ENCODE results near the gene UGT1A3. TPM values are rescaled to one million over a fixed set of nuclear protein-coding genes. Genes with fewer than 3 reads are reported as not detected.

UGT1A3 gene
- total RNA-seq, 5 donors from 2014 or later (not counting 1 experiment from before 2014, with no cell fraction given), result not detected

DNA sequence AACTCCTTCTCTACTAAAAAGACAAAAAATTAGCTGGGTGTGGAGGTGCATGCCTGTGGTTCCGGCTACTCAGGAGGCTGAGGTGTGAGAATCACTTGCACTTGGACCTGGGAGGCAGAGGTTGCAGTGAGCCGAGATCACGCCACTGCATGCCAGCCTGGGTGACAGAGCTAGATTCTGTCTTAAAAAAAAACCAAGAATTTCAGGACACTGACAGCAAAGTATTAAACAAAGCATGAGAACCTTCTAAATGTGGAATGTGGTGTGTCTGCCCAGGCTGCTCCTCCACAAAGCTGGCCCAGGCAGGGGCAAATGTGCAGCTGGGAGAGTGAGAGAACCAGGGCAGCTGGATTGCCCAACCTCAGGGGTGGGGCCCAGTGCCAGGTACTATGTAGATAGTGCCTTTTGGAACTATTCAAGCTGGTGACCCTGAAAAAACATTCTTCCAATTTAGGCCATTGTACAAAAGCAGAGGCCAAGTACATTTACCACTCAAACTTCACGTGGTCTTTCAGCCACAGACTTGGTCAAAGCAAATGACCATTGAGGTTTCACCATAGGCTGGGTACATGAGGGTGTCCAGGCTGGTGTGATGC lies 22.8 kb upstream of the UGT1A3 start:
- ChIA-PET CTCF (no interaction called here), POLR2A (no interaction called here)
- Histone ChIP-seq H3K27ac (ENCODE audit: low read length) (no peak overlapping the region), H3K27me3 (replicated peaks in 1 of 2; ENCODE audit: control insufficient read depth in 2 of 2, extremely low read depth in 1 of 2, insufficient read depth in 2 of 2, low read length in 1 of 2) (peaks cover 0 to 20% of the 10 kb centered on the region in 2 experiments), H3K4me3 (ENCODE audit: control insufficient read depth in 1 of 2, extremely low read depth in 1 of 2, low read length in 1 of 2) (no peak overlapping the region), H3K9me3 (no peaks in the 10 kb centered on the region), H3K36me3 (ENCODE audit: control insufficient read depth in 2 of 2, extremely low read depth in 1 of 2, insufficient read depth in 1 of 2, low read length in 1 of 2) (no peaks in the 10 kb centered on the region), H3K4me1 (ENCODE audit: control insufficient read depth in 1 of 2, extremely low read depth in 1 of 2, insufficient read depth in 2 of 2, low read length in 2 of 2) (no peaks in the 10 kb centered on the region)
- Mint-ChIP-seq H3K27ac (no peak overlapping the region), H3K27me3 (peaks cover 6 to 24% of the 10 kb centered on the region in 2 donors), H3K9me3 (peaks cover 0 to 6% (median 0%) of the 10 kb centered on the region in 3 donors), H3K4me3 (no peak overlapping the region), H3K4me1 (no peaks in the 10 kb centered on the region), H3K36me3 (no peaks in the 10 kb centered on the region)
- ATAC-seq (replicated peaks in 1 of 4) (no peak), DNase-seq (no peak)
- 50% methylated on average over 2 of the region's 4 CpGs for WGBS (ENCODE audit: insufficient coverage)

DNA sequence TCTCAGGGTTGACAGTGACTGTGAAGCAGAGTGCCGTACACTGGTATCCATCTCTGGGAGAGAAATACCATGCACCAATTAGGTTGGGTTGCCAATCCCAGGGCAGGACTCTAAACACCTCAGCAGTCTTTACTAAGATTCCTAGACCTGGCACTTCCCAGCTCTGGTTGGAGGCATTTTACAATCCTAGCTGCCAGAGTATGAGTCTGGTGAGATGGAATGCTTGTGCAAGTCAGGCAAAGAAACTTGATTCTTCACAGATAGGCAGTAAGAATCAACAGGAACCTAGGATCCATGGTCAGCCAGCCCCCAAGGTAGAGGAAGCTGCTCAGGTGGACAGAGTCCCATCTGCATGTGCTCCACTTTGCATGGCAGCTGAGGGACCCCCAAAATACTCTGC lies 22.1 kb upstream of the UGT1A3 start:
- no peaks in the 10 kb centered on the region for H3K36me3 ChIP-seq (ENCODE audit: control insufficient read depth in 2 of 2, extremely low read depth in 1 of 2, insufficient read depth in 1 of 2, low read length in 1 of 2)
- ChIA-PET POLR2A (no interaction called here), CTCF (no interaction called here)
- H3K4me3 ChIP-seq (ENCODE audit: control insufficient read depth in 1 of 2, extremely low read depth in 1 of 2, low read length in 1 of 2), result no peak overlapping the region
- Mint-ChIP-seq H3K9me3 (peaks cover 0 to 6% (median 0%) of the 10 kb centered on the region in 3 donors), H3K4me1 (no peaks in the 10 kb centered on the region), H3K27ac (no peak overlapping the region), H3K36me3 (no peaks in the 10 kb centered on the region), H3K4me3 (no peak overlapping the region), H3K27me3 (peaks cover 12 to 29% of the 10 kb centered on the region in 2 donors)
- peaks cover 0 to 27% of the 10 kb centered on the region in 2 experiments for H3K27me3 ChIP-seq (replicated peaks in 1 of 2; ENCODE audit: control insufficient read depth in 2 of 2, extremely low read depth in 1 of 2, insufficient read depth in 2 of 2, low read length in 1 of 2)
- H3K27ac ChIP-seq (ENCODE audit: low read length), result no peak overlapping the region
- DNase-seq (no peak), ATAC-seq (replicated peaks in 1 of 4) (no peak)
- H3K4me1 ChIP-seq (ENCODE audit: control insufficient read depth in 1 of 2, extremely low read depth in 1 of 2, insufficient read depth in 2 of 2, low read length in 2 of 2), result no peaks in the 10 kb centered on the region
- 86% methylated on average over 1 of the region's 1 CpG for WGBS (ENCODE audit: insufficient coverage)
- H3K9me3 ChIP-seq, result no peaks in the 10 kb centered on the region

DNA sequence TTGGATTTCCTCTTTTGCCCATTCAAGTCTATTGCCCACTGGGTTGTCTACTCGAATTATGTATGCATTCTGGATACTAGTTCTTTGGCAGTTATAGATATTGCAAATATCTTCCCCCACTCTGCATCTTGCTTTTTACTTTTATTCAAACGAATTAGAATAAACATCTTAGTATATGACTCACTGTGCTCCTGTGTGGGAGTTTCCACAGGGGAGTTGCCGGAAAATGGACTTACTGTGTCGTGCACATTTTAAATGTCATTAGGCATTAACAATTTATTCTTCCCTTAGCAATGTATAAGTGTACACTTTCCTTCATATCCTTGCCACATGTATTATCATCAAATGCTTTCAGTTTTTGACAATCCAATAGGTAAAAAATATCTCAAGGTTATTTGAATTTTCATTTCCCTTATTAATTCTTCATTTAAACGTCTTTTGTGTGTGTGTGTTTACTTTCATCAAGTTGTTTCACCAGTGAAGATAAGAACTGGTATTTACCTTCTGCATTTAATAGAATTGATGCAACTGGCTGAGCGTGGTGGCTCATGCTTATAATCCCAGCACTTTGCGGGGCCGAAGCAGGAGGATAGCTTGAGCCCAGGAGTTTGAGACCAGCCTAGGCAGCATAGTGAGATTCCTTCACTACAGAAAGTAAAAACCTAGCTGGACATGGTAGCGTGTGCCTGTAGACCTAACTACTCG lies 20.8 kb upstream of the UGT1A3 start:
- no peak overlapping the region for H3K4me3 ChIP-seq (ENCODE audit: control insufficient read depth in 1 of 2, extremely low read depth in 1 of 2, low read length in 1 of 2)
- Mint-ChIP-seq H3K27ac (no peak overlapping the region), H3K36me3 (no peaks in the 10 kb centered on the region), H3K4me3 (no peak overlapping the region), H3K27me3 (peaks cover 17 to 35% of the 10 kb centered on the region in 2 donors), H3K4me1 (no peaks in the 10 kb centered on the region), H3K9me3 (peaks cover 0 to 6% (median 0%) of the 10 kb centered on the region in 3 donors)
- no peaks in the 10 kb centered on the region for H3K4me1 ChIP-seq (ENCODE audit: control insufficient read depth in 1 of 2, extremely low read depth in 1 of 2, insufficient read depth in 2 of 2, low read length in 2 of 2)
- ATAC-seq (replicated peaks in 1 of 4), result no peak
- no CpG with 5 or more reads among the region's 10 CpGs for WGBS (ENCODE audit: insufficient coverage)
- H3K9me3 ChIP-seq, result no peaks in the 10 kb centered on the region
- H3K36me3 ChIP-seq (ENCODE audit: control insufficient read depth in 2 of 2, extremely low read depth in 1 of 2, insufficient read depth in 1 of 2, low read length in 1 of 2), result no peaks in the 10 kb centered on the region
- POLR2A ChIA-PET, result no interaction called here
- CTCF ChIA-PET, result no interaction called here
- H3K27ac ChIP-seq (ENCODE audit: low read length), result no peak overlapping the region
- peaks cover 0 to 27% of the 10 kb centered on the region in 2 experiments for H3K27me3 ChIP-seq (replicated peaks in 1 of 2; ENCODE audit: control insufficient read depth in 2 of 2, extremely low read depth in 1 of 2, insufficient read depth in 2 of 2, low read length in 1 of 2)
- DNase-seq, result no peak

DNA sequence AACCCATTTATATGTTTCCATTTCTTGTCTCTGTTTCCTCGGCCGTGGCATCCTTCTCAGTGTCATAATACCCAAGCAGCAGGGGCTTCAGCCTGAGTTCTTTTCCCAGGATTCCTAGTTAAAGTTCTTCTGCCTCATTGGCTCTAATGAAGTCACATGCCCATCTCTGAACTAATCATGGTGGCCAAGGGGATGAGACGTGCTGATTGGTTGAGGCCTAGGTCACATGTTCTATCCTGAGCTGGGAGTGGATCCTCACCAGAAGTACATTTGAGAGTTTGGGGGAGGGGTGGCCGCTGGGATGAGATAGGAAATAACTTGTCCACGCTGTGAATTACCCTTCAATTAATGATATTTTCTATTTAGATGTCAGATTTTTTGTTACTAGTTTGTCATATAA lies 19.9 kb upstream of the UGT1A3 start:
- DNase-seq (no peak), ATAC-seq (replicated peaks in 1 of 4) (no peak)
- Mint-ChIP-seq H3K9me3 (peaks cover 0 to 4% (median 0%) of the 10 kb centered on the region in 3 donors), H3K4me3 (no peak overlapping the region), H3K27ac (no peak overlapping the region), H3K27me3 (peaks cover 24 to 42% of the 10 kb centered on the region in 2 donors), H3K4me1 (no peaks in the 10 kb centered on the region), H3K36me3 (no peaks in the 10 kb centered on the region)
- no CpG with 5 or more reads among the region's 5 CpGs for WGBS (ENCODE audit: insufficient coverage)
- no peak overlapping the region for H3K27ac ChIP-seq (ENCODE audit: low read length)
- H3K4me3 ChIP-seq (ENCODE audit: control insufficient read depth in 1 of 2, extremely low read depth in 1 of 2, low read length in 1 of 2), result no peak overlapping the region
- no peaks in the 10 kb centered on the region for H3K4me1 ChIP-seq (ENCODE audit: control insufficient read depth in 1 of 2, extremely low read depth in 1 of 2, insufficient read depth in 2 of 2, low read length in 2 of 2)
- POLR2A ChIA-PET, result no interaction called here
- H3K9me3 ChIP-seq, result no peaks in the 10 kb centered on the region
- no peaks in the 10 kb centered on the region for H3K36me3 ChIP-seq (ENCODE audit: control insufficient read depth in 2 of 2, extremely low read depth in 1 of 2, insufficient read depth in 1 of 2, low read length in 1 of 2)
- peaks cover 0 to 25% of the 10 kb centered on the region in 2 experiments for H3K27me3 ChIP-seq (replicated peaks in 1 of 2; ENCODE audit: control insufficient read depth in 2 of 2, extremely low read depth in 1 of 2, insufficient read depth in 2 of 2, low read length in 1 of 2)
- CTCF ChIA-PET, result no interaction called here

DNA sequence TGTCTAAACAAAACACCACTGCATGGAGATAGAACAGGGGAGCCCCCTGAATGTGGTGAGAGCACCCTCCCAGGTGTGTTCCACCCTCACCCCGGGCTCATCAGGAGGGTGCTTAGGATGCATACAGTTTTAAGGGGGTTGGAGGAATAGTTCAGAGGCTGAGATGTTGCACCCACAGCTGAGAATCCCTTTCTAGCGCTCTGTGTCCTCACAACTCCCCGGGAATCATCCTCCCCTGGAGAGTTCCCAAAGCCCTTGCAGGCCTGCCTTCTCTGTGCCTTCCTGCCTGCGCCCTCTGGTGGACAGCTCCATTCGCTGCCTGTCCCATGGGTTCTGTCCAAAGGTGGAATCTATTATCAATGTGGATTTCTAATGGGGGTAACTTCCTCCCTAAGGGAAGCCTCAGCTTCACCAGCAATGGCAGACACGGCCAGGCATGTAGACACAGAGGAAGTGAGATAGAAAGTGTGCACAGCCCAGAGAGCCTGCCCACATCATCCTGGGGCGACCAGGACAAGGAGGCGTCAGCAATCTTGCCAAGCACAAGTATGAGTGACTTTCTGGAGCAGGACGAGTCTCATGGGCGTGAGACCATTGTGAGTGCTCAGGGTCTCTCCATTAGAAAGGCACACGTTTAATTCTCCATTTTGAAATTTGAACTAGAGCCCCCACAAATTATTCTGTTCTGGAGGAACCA lies 17.4 kb upstream of the UGT1A3 start:
- no peaks in the 10 kb centered on the region for H3K9me3 ChIP-seq
- POLR2A ChIA-PET, result no interaction called here
- no peak overlapping the region for H3K27ac Mint-ChIP-seq
- CTCF ChIA-PET, result interaction anchor here in 1 of 2 donors (0.8 to 1.0 kb wide), 2 partner anchors 101 to 858 kb away, joined by 3 read pairs; no protein-coding TSS in a partner anchor
- no peak overlapping the region for H3K4me3 ChIP-seq (ENCODE audit: control insufficient read depth in 1 of 2, extremely low read depth in 1 of 2, low read length in 1 of 2)
- 53% methylated on average over 3 of the region's 11 CpGs for WGBS (ENCODE audit: insufficient coverage)
- peaks cover 0 to 18% of the 10 kb centered on the region in 2 experiments for H3K27me3 ChIP-seq (replicated peaks in 1 of 2; ENCODE audit: control insufficient read depth in 2 of 2, extremely low read depth in 1 of 2, insufficient read depth in 2 of 2, low read length in 1 of 2)
- H3K4me3 Mint-ChIP-seq, result no peak overlapping the region
- H3K27ac ChIP-seq (ENCODE audit: low read length), result no peak overlapping the region
- no peaks in the 10 kb centered on the region for H3K4me1 Mint-ChIP-seq
- peaks cover 25 to 45% of the 10 kb centered on the region in 2 donors for H3K27me3 Mint-ChIP-seq
- H3K36me3 ChIP-seq (ENCODE audit: control insufficient read depth in 2 of 2, extremely low read depth in 1 of 2, insufficient read depth in 1 of 2, low read length in 1 of 2), result no peaks in the 10 kb centered on the region
- H3K9me3 Mint-ChIP-seq, result no peaks in the 10 kb centered on the region
- ATAC-seq (replicated peaks in 1 of 4) (peak in 2 of 4 experiments; percentile 64 to 73), DNase-seq (peak in 34 of 35 experiments; percentile 5 to 73 (median 50))
- no peaks in the 10 kb centered on the region for H3K36me3 Mint-ChIP-seq
- no peaks in the 10 kb centered on the region for H3K4me1 ChIP-seq (ENCODE audit: control insufficient read depth in 1 of 2, extremely low read depth in 1 of 2, insufficient read depth in 2 of 2, low read length in 2 of 2)

DNA sequence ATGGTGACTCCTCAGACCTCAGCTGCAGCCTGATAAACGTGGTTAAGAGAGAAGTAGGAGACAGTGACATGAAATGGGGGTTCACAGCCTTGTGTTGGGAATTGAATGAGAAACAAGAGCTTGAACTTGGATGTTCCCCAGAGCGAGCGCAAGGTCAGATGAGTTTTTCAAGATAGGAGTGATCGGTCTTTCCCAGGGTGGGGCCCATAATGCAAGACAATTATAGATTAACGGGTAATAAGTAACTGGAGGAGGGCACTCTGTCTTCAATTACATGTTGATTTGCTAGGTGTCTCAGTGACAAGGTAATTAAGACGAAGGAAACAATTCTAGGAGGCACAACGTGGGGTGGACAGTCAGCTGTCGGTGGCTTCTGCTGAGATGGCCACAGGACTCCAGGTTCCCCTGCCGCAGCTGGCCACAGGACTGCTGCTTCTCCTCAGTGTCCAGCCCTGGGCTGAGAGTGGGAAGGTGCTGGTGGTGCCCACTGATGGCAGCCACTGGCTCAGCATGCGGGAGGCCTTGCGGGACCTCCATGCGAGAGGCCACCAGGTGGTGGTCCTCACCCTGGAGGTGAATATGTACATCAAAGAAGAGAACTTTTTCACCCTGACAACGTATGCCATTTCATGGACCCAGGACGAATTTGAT lies 16.1 kb upstream of the UGT1A3 start, which contains the start of gene UGT1A5:
TSS of gene UGT1A5 (plus strand) at position 297 of the 651 bp plus-strand sequence. CDS start at position 382, 85 bp downstream.
- no peak for ATAC-seq (replicated peaks in 1 of 4)
- Histone ChIP-seq H3K4me3 (ENCODE audit: control insufficient read depth in 1 of 2, extremely low read depth in 1 of 2, low read length in 1 of 2) (no peak within 1 kb of the TSS), H3K27me3 (replicated peaks in 1 of 2; ENCODE audit: control insufficient read depth in 2 of 2, extremely low read depth in 1 of 2, insufficient read depth in 2 of 2, low read length in 1 of 2) (peaks cover 0 to 20% of the 10 kb centered on the region in 2 experiments), H3K27ac (ENCODE audit: low read length) (no peak within 1 kb of the TSS), H3K4me1 (ENCODE audit: control insufficient read depth in 1 of 2, extremely low read depth in 1 of 2, insufficient read depth in 2 of 2, low read length in 2 of 2) (no peaks in the 10 kb centered on the region), H3K36me3 (ENCODE audit: control insufficient read depth in 2 of 2, extremely low read depth in 1 of 2, insufficient read depth in 1 of 2, low read length in 1 of 2) (no peaks in the 10 kb centered on the region), H3K9me3 (no peaks in the 10 kb centered on the region)
- WGBS (ENCODE audit: insufficient coverage), result 70% methylated on average over 11 of the region's 14 CpGs
- Mint-ChIP-seq H3K9me3 (no peaks in the 10 kb centered on the region), H3K4me3 (no peak within 1 kb of the TSS), H3K4me1 (no peaks in the 10 kb centered on the region), H3K27ac (no peak within 1 kb of the TSS), H3K36me3 (no peaks in the 10 kb centered on the region), H3K27me3 (peaks cover 31 to 50% of the 10 kb centered on the region in 2 donors)
- ChIA-PET POLR2A (no interaction called here), CTCF (no interaction called here)
- no peak for DNase-seq
